Measurements from ENCODE around the gene TSPAN11.

TSPAN11 gene

DNA sequence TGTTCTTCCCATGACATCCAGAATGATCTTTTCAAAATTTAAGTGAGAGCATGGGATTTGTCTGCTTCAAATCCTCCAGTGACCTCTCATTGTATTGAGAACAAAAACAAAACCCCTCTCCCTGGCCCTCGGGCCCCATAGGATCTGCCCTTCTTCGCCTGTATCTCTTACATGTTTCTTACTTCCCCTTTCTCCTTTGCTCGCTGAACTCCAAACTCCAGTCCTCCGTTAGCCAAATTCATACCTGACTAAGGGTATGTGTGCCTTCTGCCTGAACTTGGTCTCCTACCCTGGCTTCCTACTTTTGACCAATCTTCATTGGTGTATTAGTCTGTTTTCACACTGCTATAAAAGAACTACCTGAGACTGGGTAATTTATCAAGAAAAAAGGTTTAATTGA is 13.2 kb upstream of the TSPAN11 start:
- no peak for FAIRE-seq

GRCh38 chr12:30914986-30915591 is 11.5 kb upstream of the TSPAN11 start:
- no peak for FAIRE-seq

DNA sequence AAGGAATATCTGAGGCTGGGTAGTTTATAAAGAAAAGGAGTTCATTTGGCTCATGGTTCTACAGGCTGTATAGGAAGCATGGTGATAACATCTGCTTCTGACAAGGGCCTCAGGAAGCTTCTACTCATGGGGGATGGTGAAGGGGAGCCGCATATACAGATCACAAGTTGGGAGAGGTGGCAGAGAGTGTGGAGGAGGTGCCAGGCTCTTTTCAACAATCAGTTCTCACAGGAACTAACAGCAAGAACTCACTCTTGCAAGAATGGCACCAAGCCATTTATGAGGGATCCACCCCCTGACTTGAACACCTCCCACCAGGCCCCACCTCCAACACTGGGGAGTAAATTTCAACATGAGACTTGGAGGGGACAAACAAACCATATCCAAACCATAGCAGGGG is 3.5 kb upstream of the TSPAN11 start:
- FAIRE-seq = no peak

- no peak for FAIRE-seq
These were observed 823 bp upstream of the TSPAN11 start for GRCh38 chr12:30925607-30926242.

DNA sequence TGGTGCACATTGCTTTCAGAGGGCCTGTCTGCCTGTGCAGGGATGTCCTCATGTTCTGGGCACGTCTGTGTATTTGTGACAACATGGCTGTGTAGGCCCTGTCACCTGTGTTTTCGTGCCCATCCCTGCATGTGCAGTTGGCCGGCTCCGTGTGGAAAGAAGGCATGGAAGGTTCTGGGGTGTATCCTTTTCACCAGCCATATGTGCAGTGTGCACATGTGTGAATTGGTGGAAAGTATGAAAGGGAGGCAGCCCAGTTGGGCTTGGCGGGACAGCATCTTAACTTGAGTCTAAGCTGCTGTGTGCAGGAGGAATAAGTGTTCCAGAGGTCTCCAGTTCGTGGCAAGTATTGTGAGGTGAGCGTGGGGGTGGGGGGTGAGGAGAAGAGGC is 669 bp downstream of the TSPAN11 start:
- FAIRE-seq = no peak

DNA sequence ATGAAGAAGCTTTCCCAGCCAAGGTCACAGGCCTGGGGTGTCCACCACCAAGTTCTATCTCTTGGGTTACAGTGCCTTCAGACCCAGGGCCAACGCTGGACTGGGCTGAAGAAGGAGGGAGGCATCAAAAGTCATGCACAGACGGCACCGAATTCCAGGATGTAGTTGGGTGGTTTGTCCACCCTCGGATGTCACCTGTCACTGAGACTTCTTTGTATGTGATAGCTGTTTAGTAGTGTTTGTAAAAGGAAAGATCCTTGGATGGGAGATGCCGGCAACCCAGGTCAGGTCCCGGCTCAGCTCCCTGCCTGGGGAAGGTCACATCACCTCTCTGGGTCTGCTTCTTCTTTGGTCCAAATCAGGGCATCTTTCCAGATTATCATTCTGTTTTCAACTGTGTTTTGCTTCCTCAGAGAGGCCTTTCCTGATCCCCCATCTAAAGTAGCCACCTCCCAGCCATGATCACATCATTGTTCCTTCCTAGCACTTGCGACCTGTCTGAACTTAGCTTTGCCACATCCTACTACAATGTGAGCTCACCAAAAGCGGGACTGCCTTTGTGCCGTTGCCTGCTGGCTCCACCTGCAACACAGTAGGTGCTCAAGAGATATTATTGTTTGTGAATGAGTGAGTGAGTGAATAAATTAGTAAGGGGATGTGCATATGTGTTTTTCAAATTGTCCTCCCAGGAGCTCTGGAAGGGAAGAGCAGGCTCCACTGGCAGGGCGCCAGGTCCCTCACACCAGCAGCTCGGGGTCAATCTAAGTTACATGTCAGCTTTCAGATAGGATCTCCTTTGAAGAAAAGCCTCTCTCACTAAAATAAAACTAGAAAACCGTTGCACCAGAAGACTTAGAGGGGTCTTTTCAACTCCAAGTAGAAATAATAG is 2.1 kb downstream of the TSPAN11 start:
- no peak for FAIRE-seq

DNA sequence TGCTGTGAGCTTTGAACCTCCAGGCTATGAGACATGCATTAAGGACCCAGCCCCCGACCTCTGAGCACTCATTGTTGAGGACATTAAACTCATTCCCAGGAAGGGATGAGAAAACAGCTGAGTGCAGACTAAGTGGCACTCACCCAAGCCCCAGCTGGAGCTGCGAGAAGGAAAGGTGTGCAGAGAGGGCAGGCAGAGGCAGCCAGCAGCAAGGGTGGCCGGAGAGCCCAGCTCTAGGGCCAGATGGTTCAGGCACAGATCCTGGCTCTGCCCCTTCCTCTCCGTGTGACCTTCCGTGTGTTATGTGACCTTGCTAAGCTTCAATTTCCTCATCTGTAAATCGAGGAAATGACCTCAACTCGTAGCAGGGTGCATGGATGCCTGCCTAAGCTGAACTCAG is 3.7 kb downstream of the TSPAN11 start:
- no peak for FAIRE-seq

- no peak for FAIRE-seq
These were observed 4.1 kb downstream of the TSPAN11 start for GRCh38 chr12:30930641-30931040.

- FAIRE-seq = no peak
These were observed 6.3 kb downstream of the TSPAN11 start for GRCh38 chr12:30932881-30933280.

DNA sequence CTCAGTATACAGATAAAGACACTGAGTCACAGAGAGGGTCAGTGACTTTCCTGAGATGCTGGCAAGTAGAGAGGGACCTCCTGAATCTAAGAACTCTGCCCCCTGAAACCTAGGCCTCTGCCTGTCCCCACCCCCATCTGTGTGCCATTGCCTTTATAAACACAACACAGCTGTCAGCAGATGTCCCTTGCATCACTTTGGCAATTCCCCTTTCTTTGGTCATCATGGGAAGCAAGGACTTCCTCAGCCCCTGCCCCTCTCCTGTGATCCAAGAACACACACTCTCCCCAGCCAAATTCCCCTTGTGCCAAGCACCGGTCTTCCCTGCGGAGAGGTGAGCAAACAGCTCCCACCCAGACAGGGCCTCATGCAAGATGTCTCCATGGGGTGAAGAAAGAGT is 8.3 kb downstream of the TSPAN11 start:
- FAIRE-seq = no peak

DNA sequence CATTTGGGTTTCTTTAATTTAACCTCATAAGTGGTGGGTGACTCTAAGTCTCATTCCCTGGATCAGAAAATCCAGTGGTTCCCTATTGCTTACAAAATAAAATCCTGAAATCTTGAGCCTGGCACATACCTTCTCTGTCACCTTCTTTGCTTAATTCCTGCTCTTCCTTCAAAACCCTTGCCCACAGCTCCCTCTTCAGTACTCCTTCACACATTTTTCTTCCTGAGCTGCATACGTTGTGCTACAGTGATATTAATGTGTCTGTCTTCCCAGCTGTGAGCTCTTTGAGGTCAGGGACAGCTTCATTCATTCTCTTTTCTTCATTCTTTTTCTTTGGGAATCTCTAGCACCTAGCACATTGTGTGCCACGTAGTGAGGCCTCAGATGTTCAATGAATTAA is 9.5 kb downstream of the TSPAN11 start:
- no peak for FAIRE-seq

DNA sequence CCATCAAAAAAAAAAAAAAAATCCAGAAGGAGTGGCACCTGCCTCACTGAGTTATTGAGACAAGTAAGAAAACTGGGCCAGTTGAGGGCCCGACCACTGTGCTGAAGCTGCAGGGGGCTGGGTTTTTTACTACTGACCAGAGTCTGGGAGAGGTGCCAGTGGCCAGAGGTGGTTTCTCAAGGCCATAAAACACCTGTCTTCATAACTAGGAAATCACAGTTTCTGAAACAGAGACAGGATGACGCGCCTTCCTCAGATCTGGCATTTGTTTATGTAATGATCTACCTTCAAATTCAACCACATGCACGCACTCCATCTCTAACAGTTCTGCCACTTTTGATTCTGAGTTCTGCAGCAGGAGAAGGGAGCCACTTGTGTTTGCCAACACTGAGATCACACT is 12.7 kb downstream of the TSPAN11 start:
- no peak for FAIRE-seq

GRCh38 chr12:30942486-30942885 is 15.9 kb downstream of the TSPAN11 start:
- no peak for FAIRE-seq

DNA sequence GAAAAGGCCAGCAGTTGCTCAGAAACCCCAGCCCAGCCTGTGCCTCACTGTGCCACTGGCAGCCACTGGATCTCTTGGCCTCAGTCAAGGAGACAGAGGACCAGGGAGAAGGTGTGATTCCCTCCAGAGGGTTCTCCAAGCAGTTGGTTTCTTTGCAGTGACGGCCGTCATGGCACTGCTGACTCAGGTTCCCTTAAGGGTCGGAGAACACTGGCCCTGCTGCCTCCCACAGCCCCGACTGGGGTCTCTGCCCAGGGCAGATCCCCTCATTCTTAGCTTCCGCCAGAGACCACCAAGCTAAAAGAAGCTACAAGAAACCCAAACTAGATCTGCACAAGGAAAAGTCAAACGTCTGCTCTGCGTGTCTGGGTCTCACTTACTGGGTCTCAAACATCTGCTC is 16.4 kb downstream of the TSPAN11 start:
- FAIRE-seq = no peak

DNA sequence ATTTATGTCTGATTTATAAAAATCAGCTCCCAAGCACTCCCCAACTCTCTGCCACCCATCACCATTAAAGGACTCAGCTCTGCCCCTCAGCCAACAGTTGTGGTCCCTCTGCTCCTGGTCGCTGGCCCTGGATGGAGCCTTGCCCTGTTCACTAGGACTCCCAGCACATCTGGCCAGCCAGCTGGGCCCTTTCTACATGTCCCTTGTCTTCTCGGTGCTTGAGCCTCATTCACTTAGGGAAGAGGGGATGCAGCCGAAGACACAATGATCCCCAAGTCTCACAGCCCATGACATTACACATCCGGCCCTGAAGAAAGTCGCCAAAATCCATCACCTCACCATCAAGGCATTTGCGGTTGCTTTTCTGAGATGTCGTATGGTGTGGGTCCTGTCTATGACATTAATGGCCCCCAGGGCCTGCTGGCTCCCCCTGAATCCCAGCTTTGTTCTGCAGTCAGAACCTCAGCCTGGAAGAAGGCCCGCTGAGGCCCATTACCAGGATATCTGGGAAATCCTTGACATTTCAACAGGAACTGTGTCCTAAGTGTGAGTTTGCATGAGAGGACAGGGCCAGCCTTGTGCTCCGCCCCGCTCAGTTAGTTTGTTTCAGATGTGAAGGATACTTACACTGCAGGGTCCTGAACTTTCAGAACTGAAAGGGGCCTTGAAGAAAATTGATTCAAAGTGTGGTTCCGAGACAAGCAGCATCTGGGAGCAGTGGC is 19.1 kb downstream of the TSPAN11 start:
- FAIRE-seq = no peak

GRCh38 chr12:30952015-30952414 is 25.5 kb downstream of the TSPAN11 start:
- FAIRE-seq = no peak

GRCh38 chr12:30953257-30953656 is 26.7 kb downstream of the TSPAN11 start:
- no peak for FAIRE-seq

- FAIRE-seq = no peak
These were observed 27.6 kb downstream of the TSPAN11 start for GRCh38 chr12:30953951-30954751.

DNA sequence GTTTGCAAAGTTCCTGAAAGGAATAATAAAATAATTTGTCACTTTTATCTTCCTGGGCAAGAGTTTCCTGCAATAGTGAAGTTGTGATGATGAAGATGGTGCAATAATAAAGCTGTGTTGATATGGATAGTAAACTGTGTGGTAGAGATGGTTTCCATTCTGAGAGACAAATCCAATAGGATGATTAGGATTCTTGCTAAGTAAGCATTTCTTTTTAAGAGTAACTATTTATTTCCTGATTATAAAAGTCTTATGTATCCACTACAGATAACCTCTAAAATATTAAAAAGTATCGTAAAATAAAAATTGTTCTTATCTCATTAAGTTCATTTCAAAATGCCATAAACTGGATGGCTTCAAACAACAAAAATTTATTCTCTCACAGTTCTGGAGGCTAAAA is 28.7 kb downstream of the TSPAN11 start:
- no peak for FAIRE-seq

DNA sequence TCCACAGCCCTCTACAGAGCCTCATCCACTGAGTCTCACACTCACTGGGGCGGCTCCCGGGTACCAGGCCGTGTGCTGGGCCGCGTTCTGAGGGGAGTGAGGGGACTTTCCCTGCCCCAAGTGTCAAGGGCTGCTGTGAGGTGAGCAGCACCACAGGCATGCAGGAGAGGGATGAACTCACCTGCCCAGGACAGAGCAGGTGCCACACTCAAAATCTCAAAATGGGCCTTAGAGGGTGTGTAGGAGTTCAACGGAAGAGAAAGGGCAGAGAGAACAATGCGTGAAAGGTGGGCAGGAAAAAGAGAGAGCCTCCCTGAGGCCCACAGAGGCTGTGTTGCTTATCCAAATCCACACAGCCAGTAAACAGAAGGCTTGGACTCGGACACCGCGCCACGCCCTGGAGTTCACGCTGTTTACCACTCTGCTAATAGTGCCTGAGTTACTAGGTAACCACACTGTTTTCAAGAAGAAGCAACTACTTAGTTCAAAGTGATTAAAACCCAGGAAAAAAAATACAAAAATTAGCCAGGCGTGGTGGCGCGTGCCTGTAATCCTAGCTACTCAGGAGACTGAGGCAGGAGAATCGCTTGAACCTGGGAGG is 32.7 kb downstream of the TSPAN11 start:
- no peak for FAIRE-seq

- FAIRE-seq = no peak
These were observed 33.2 kb downstream of the TSPAN11 start for GRCh38 chr12:30959778-30960177.

DNA sequence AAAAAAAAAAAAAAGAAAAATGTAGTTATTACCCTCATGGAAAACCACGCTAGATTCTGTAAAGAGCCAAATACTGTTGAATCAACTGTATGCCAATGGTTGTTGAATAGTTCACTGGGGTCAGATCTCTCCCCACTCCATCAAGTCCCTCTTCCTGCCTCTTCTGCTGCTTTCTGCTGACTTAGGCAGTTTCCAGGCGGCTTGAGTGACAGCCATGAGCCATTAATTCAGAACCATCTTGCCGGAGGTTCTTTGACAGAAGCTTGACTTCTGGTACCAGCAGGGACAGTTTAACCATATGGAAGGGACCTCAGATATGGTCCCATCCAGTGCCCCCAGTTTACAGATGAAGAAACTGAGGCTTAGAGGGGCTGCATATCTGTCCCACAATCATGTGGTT is 34.5 kb downstream of the TSPAN11 start:
- FAIRE-seq = no peak
